HEK293 (cell line): ENCODE data around the gene ZFP3.
"Not testable (repeated sequence)": the region's sequence is repeated elsewhere in the genome, so short reads cannot be mapped to it uniquely, and the experiment has no call there.

Experiments
- CTCF ChIA-PET: fragments of 350-600 bp; formaldehyde crosslinking; extraction: SDS; loops from one replicate; lab custom pipeline; 2021; ENCODE audit warnings: antibody characterized with exemption; lab: Yijun Ruan, JAX
- POLR2A ChIA-PET: fragments of 300-600 bp; formaldehyde crosslinking; extraction: SDS; loops from one replicate; lab custom pipeline; 2020; ENCODE audit warnings: antibody characterized with exemption, inconsistent platforms; lab: Yijun Ruan, JAX
- H3K27ac ChIP-seq: fragments of 200-500 bp; sonication (Bioruptor generic); 2 replicates; pipeline ENCODE4 v1.5.1; 2014; ENCODE audit warnings: low read depth, low read length, control low read depth, inconsistent platforms; ENCODE audit errors: extremely low read depth
- H3K36me3 ChIP-seq, 2 experiments: fragments of 200-500 bp in 1 of 2; sonication (Bioruptor generic) in 1 of 2; 1 replicate in 1 of 2; 2 replicates in 1 of 2; pipeline ENCODE4 v1.5.1; 2014 to 2017; ENCODE audit warnings: inconsistent platforms in 2 of 2, low read length in 2 of 2; ENCODE audit not compliant: control insufficient read depth in 2 of 2, insufficient read depth in 1 of 2
- H3K4me1 ChIP-seq: fragments of 200-500 bp; sonication (Bioruptor generic); 2 replicates; pipeline ENCODE4 v1.5.1; 2014; ENCODE audit warnings: mild to moderate bottlenecking, low read length, inconsistent platforms; ENCODE audit not compliant: control insufficient read depth, insufficient read depth
- H3K4me3 ChIP-seq: 2 replicates; pipeline ENCODE4 v1.5.1; 2011; ENCODE audit warnings: low read depth, mild to moderate bottlenecking, control low read depth, low read length, moderate library complexity
- H3K9me3 ChIP-seq: fragments of 200-500 bp; sonication (Bioruptor generic); 2 replicates; pipeline ENCODE4 v1.5.1; 2014; ENCODE audit warnings: low read depth, low read length, inconsistent platforms; ENCODE audit not compliant: control insufficient read depth, insufficient read depth
- BCL11A ChIP-seq: fragments of 450-650 bp; formaldehyde crosslinking; IDR thresholded peaks from 2 replicates; pipeline ENCODE4 v1.5.1; 2016; ENCODE audit warnings: low read depth, missing biosample characterization, missing genetic modification characterization
- HOXC10 ChIP-seq: sonication (generic); formaldehyde crosslinking; IDR thresholded peaks from 2 replicates; pipeline ENCODE4 v1.8.1; 2023; ENCODE audit warnings: mild to moderate bottlenecking, missing genetic modification reagents
- IKZF3 ChIP-seq: fragments of 450-650 bp; IDR thresholded peaks from 2 replicates; pipeline ENCODE4 v1.5.0; 2018; ENCODE audit warnings: missing biosample characterization, mild to moderate bottlenecking, missing genetic modification characterization, moderate library complexity
- KLF16 ChIP-seq: fragments of 450-650 bp; formaldehyde crosslinking; IDR thresholded peaks from 2 replicates; pipeline ENCODE4 v1.5.1; 2017; ENCODE audit warnings: missing biosample characterization, missing genetic modification characterization
- KLF9 ChIP-seq: fragments of 450-650 bp; formaldehyde crosslinking; IDR thresholded peaks from 2 replicates; pipeline ENCODE4 v1.5.1; 2016; ENCODE audit warnings: missing biosample characterization, missing genetic modification characterization, low read depth
- PATZ1 ChIP-seq: fragments of 450-650 bp; formaldehyde crosslinking; IDR thresholded peaks from 2 replicates; pipeline ENCODE4 v1.5.1; 2016; ENCODE audit warnings: missing biosample characterization, missing genetic modification characterization
- RBAK ChIP-seq: fragments of 450-650 bp; formaldehyde crosslinking; IDR thresholded peaks from 2 replicates; pipeline ENCODE4 v1.5.1; 2016; ENCODE audit warnings: missing biosample characterization, missing genetic modification characterization
- ZBTB17 ChIP-seq: fragments of 450-650 bp; formaldehyde crosslinking; IDR thresholded peaks from 2 replicates; pipeline ENCODE4 v1.5.1; 2016; ENCODE audit warnings: missing biosample characterization, missing genetic modification characterization
- ZBTB44 ChIP-seq: fragments of 450-650 bp; IDR thresholded peaks from 2 replicates; pipeline ENCODE4 v1.5.1; 2018; ENCODE audit warnings: missing biosample characterization, mild to moderate bottlenecking, missing genetic modification characterization
- ZBTB48 ChIP-seq: fragments of 450-650 bp; formaldehyde crosslinking; IDR thresholded peaks from 2 replicates; pipeline ENCODE4 v1.5.1; 2016; ENCODE audit warnings: missing biosample characterization, missing genetic modification characterization
- ZBTB7A ChIP-seq: fragments of 450-650 bp; formaldehyde crosslinking; IDR thresholded peaks from 2 replicates; pipeline ENCODE4 v1.5.1; 2016; ENCODE audit warnings: low read depth, missing biosample characterization, missing genetic modification characterization
- ZFP37 ChIP-seq: fragments of 450-650 bp; formaldehyde crosslinking; IDR thresholded peaks from 2 replicates; pipeline ENCODE4 v1.5.1; 2016; ENCODE audit warnings: missing biosample characterization, missing genetic modification characterization
- ZFP41 ChIP-seq: fragments of 450-650 bp; formaldehyde crosslinking; IDR thresholded peaks from 2 replicates; pipeline ENCODE4 v1.5.1; 2016; ENCODE audit warnings: missing biosample characterization, missing genetic modification characterization, borderline replicate concordance
- ZNF18 ChIP-seq: fragments of 450-650 bp; formaldehyde crosslinking; IDR thresholded peaks from 2 replicates; pipeline ENCODE4 v1.5.1; 2016; ENCODE audit warnings: missing biosample characterization, missing genetic modification characterization
- ZNF274 ChIP-seq, 2 experiments: fragments of 200-500 bp in 1 of 2; fragments of 450-650 bp in 1 of 2; sonication (Bioruptor generic) in 1 of 2; formaldehyde crosslinking in 1 of 2; IDR thresholded peaks; 2 replicates each; pipeline versions ENCODE4 v1.5.1 to v1.6.1; 2014 to 2016; ENCODE audit warnings: borderline replicate concordance in 1 of 2, inconsistent platforms in 1 of 2, low read length in 1 of 2, missing biosample characterization in 1 of 2, missing genetic modification characterization in 1 of 2
- ZNF302 ChIP-seq: fragments of 450-650 bp; formaldehyde crosslinking; IDR thresholded peaks from 2 replicates; pipeline ENCODE4 v1.5.1; 2016; ENCODE audit warnings: missing biosample characterization, missing genetic modification characterization, low read depth
- ZNF366 ChIP-seq: fragments of 450-650 bp; formaldehyde crosslinking; conservative IDR thresholded peaks from 2 replicates; pipeline ENCODE4 v1.5.1; 2016; ENCODE audit warnings: missing biosample characterization, missing genetic modification characterization
- ZNF423 ChIP-seq: fragments of 450-650 bp; formaldehyde crosslinking; IDR thresholded peaks from 2 replicates; pipeline ENCODE4 v1.5.1; 2016; ENCODE audit warnings: missing biosample characterization, missing genetic modification characterization
- ZNF555 ChIP-seq: fragments of 450-650 bp; formaldehyde crosslinking; conservative IDR thresholded peaks from 2 replicates; pipeline ENCODE4 v1.5.1; 2017; ENCODE audit warnings: missing biosample characterization, mild to moderate bottlenecking, missing genetic modification characterization, inconsistent platforms
- ZNF629 ChIP-seq: fragments of 450-650 bp; formaldehyde crosslinking; IDR thresholded peaks from 2 replicates; pipeline ENCODE4 v1.5.1; 2017; ENCODE audit warnings: missing biosample characterization, missing genetic modification characterization
- ZNF658 ChIP-seq: fragments of 450-650 bp; formaldehyde crosslinking; IDR thresholded peaks from 2 replicates; pipeline ENCODE4; 2016; ENCODE audit warnings: missing biosample characterization, missing genetic modification characterization
- ZNF704 ChIP-seq: fragments of 450-650 bp; formaldehyde crosslinking; IDR thresholded peaks from 2 replicates; pipeline ENCODE4 v1.5.1; 2016; ENCODE audit warnings: missing biosample characterization, missing genetic modification characterization
- ZNF830 ChIP-seq: fragments of 450-650 bp; IDR thresholded peaks from 2 replicates; pipeline ENCODE4 v1.5.0; 2018; ENCODE audit warnings: missing biosample characterization, missing genetic modification characterization, low read depth, mild to moderate bottlenecking, moderate library complexity
- ZSCAN30 ChIP-seq: fragments of 450-650 bp; IDR thresholded peaks from 2 replicates; pipeline ENCODE4 v1.5.1; 2018; ENCODE audit warnings: missing biosample characterization, mild to moderate bottlenecking, missing genetic modification characterization, moderate library complexity

ZFP3 gene

GRCh38 chr17:5120036-5120435 lies 41.8 kb downstream of the ZFP3 start:
- H3K36me3 ChIP-seq, result no peaks in the 10 kb centered on the region
- H3K27ac ChIP-seq, result no peak overlapping the region
- ChIA-PET CTCF (interaction anchor here (0.7 kb wide), 1 partner anchor 564 kb away, joined by 3 read pairs; no protein-coding TSS in a partner anchor), POLR2A (no interaction called here)
- H3K9me3 ChIP-seq, result no peaks in the 10 kb centered on the region
- no peak overlapping the region for H3K4me3 ChIP-seq
- TF ChIP-seq IKZF3 (tag by site-specific recombination) (no peak), ZBTB17 (tag by site-specific recombination) (no peak), ZFP37 (tag by site-specific recombination) (no peak), ZNF274 (IDR thresholded peaks at IDR 0.05; ENCODE audit: low read length) (no peak), ZNF274 (tag by site-specific recombination; IDR thresholded peaks at IDR 0.05; ENCODE audit: borderline replicate concordance) (no peak), ZBTB48 (tag by site-specific recombination) (no peak), ZBTB44 (no peak), ZNF555 (tag by site-specific recombination) (no peak), ZNF830 (tag by site-specific recombination) (no peak), ZNF704 (tag by site-specific recombination) (no peak), KLF9 (tag by site-specific recombination) (no peak), BCL11A (no peak), ZSCAN30 (tag by site-specific recombination) (no peak), KLF16 (tag by site-specific recombination) (no peak)
- H3K4me1 ChIP-seq, result no peaks in the 10 kb centered on the region

- POLR2A ChIA-PET, result interaction anchor here (0.5 kb wide), 1 partner anchor 370 kb away, joined by 5 read pairs; no protein-coding TSS in a partner anchor
- H3K4me3 ChIP-seq, H3K4me1 ChIP-seq, H3K9me3 ChIP-seq, CTCF ChIA-PET, H3K27ac ChIP-seq, H3K36me3 ChIP-seq: not testable (repeated sequence)
These were observed 42.3 kb downstream of the ZFP3 start for GRCh38 chr17:5120436-5121185.

GRCh38 chr17:5121186-5121841 lies 43.0 kb downstream of the ZFP3 start:
- POLR2A ChIA-PET, result no interaction called here
- TF ChIP-seq ZNF629 (tag by site-specific recombination) (no peak), HOXC10 (CRISPR knock-in tag) (no peak), ZNF302 (tag by site-specific recombination) (no peak), RBAK (no peak), ZFP41 (tag by site-specific recombination) (no peak), ZBTB7A (no peak), ZNF18 (tag by site-specific recombination) (no peak), ZNF423 (no peak), ZNF658 (no peak), ZNF366 (tag by site-specific recombination) (no peak), PATZ1 (tag by site-specific recombination) (no peak)

More at GRCh38 chr17:5121186-5121841, 43.0 kb downstream of the ZFP3 start:
- Histone ChIP-seq H3K27ac (no peak overlapping the region), H3K4me3 (no peak overlapping the region), H3K9me3 (no peaks in the 10 kb centered on the region), H3K4me1 (no peaks in the 10 kb centered on the region), H3K36me3 (no peaks in the 10 kb centered on the region)
- CTCF ChIA-PET, result no interaction called here
